PC-9 (cell line): ENCODE results near the gene PMAIP1. TPM values are rescaled to one million over a fixed set of nuclear protein-coding genes. Genes with fewer than 3 reads are reported as not detected.

Experiments
- Bru-seq: library from RNA; stranded (reverse); fragments of 400-500 nt; gene quantifications from one replicate; lab custom pipeline; 2021; lab: Mats Ljungman, UMichigan
- BruChase-seq, 2 experiments: library from RNA; stranded (reverse); fragments of 400-500 nt; gene quantifications; one replicate each; lab custom pipeline; 2021; lab: Mats Ljungman, UMichigan
- BruUV-seq: library from RNA; stranded (reverse); fragments of 400-500 nt; replicated peaks from 2 replicates; lab custom pipeline; 2021; lab: Mats Ljungman, UMichigan
- CTCF ChIA-PET: fragments of 300-600 bp; sonication (Branson Sonifier 250); formaldehyde crosslinking; loops from one replicate; lab custom pipeline; 2022; ENCODE audit warnings: antibody characterized with exemption; lab: Charles Lee
- POLR2A ChIA-PET: fragments of 300-600 bp; sonication (Branson Sonifier 250); formaldehyde crosslinking; loops from one replicate; lab custom pipeline; 2022; ENCODE audit warnings: antibody characterized with exemption; ENCODE audit not compliant: unreplicated experiment; lab: Charles Lee
- DNase-seq, 2 experiments: peaks; one replicate each; pipeline versions ENCODE4 v3.0.0 to v3.0.0-alpha.2; 2015 to 2022; ENCODE audit warnings: mixed read lengths in 1 of 2
- H2AFZ ChIP-seq: fragments of 200-600 bp; sonication (generic); 2 replicates; pipeline ENCODE4 v1.8.1; 2017; ENCODE audit warnings: antibody characterized with exemption
- H3F3A ChIP-seq: fragments of 200-600 bp; sonication (generic); 2 replicates; pipeline ENCODE4 v1.8.1; 2017; ENCODE audit warnings: antibody characterized with exemption, mild to moderate bottlenecking, low read depth; ENCODE audit not compliant: insufficient read depth
- H3K27ac ChIP-seq: fragments of 200-600 bp; sonication (generic); 2 replicates; pipeline ENCODE4 v1.6.1; 2016; ENCODE audit warnings: mixed run types
- H3K27me3 ChIP-seq: fragments of 200-600 bp; sonication (generic); 2 replicates; pipeline ENCODE4 v1.6.1; 2016; ENCODE audit warnings: low read depth, mixed run types; ENCODE audit not compliant: insufficient read depth
- H3K36me3 ChIP-seq: fragments of 200-600 bp; sonication (generic); 2 replicates; pipeline ENCODE4 v1.6.1; 2016; ENCODE audit warnings: low read depth, mixed run types
- H3K4me1 ChIP-seq: fragments of 200-600 bp; sonication (generic); replicated peaks from 2 replicates; pipeline ENCODE4 v1.6.1; 2016; ENCODE audit warnings: mixed run types; ENCODE audit not compliant: insufficient read depth
- H3K4me2 ChIP-seq: fragments of 200-600 bp; sonication (generic); 2 replicates; pipeline ENCODE4 v1.6.1; 2017; ENCODE audit warnings: mixed run types
- H3K4me3 ChIP-seq: fragments of 200-600 bp; sonication (generic); 2 replicates; pipeline ENCODE4 v1.6.1; 2016; ENCODE audit warnings: mixed run types
- H3K79me2 ChIP-seq: fragments of 200-600 bp; sonication (generic); 2 replicates; pipeline ENCODE4 v1.6.1; 2017; ENCODE audit warnings: low read depth, mixed run types
- H3K9me2 ChIP-seq: fragments of 200-600 bp; sonication (generic); 2 replicates; pipeline ENCODE4 v1.8.1; 2017; ENCODE audit warnings: mild to moderate bottlenecking; ENCODE audit not compliant: insufficient read depth
- H3K9me3 ChIP-seq: fragments of 200-600 bp; sonication (generic); 2 replicates; pipeline ENCODE4 v1.8.1; 2016; ENCODE audit warnings: low read depth; ENCODE audit not compliant: insufficient read depth
- H4K20me1 ChIP-seq: fragments of 200-600 bp; sonication (generic); 2 replicates; pipeline ENCODE4 v1.8.1; 2017; ENCODE audit not compliant: insufficient read depth
- CTCF ChIP-seq: fragments of 200-600 bp; sonication (generic); conservative IDR thresholded peaks from 2 replicates; pipeline ENCODE4 v1.6.1; 2017; ENCODE audit warnings: mixed run types, antibody characterized with exemption, mild to moderate bottlenecking, moderate library complexity
- EZH2 ChIP-seq: fragments of 200-600 bp; sonication (generic); IDR thresholded peaks from 2 replicates; pipeline ENCODE4 v1.8.0; 2017; ENCODE audit warnings: antibody characterized with exemption, low read depth
- intact Hi-C: fragments of 100-400 bp; cut with micrococcal nuclease; formaldehyde crosslinking; loops from one replicate; pipeline ENCODE4 v1.10.0; 2022; ENCODE audit not compliant: unreplicated experiment
- long read RNA-seq: library from polyadenylated mRNA; stranded (forward); transcript quantifications from one replicate; pipeline ENCODE4 v2.0.0, GENCODE V29; 2022
- total RNA-seq: library from RNA; stranded (reverse); gene quantifications from 2 replicates; pipeline ENCODE4 v1.2.3, GENCODE V29; 2021

Gene PMAIP1
- total RNA-seq (16.5 and 17.0 TPM in 2 replicates), Bru-seq, nascent RNA (percentile 98 among the genes with signal in this experiment), BruChase-seq, experiment 1, labeled RNA remaining after a 2-hour chase (percentile 98 among the genes with signal in this experiment), BruChase-seq, experiment 2, labeled RNA remaining after a 6-hour chase (percentile 96 among the genes with signal in this experiment)
- long read RNA-seq, transcript PMAIP1-202 (2 exons, 1,948 nt) = major isoform, 43 of 44 reads
- long read RNA-seq, partial matches to known transcripts = 0 of 44 reads
- long read RNA-seq, other reads (novel, unspliced or antisense) = 1 of 44 reads

GRCh38 chr18:59899298-59900221 lies at the start of gene PMAIP1:
Gene PMAIP1 (plus strand): TSS chr18:59899996. CDS start chr18:59900178, 182 bp downstream.
- ChIA-PET CTCF (interaction anchor here (0.7 kb wide), 1 partner anchor 61 kb away, joined by 4 read pairs; no protein-coding TSS in a partner anchor), POLR2A (interaction anchor here (0.5 to 0.7 kb wide), 6 partner anchors 15 to 89 kb away, joined by 3 to 8 read pairs (median 6); no protein-coding TSS in a partner anchor)
- no peak for TF ChIP-seq EZH2
- no peak for TF ChIP-seq CTCF
- Histone ChIP-seq H3K4me2 (peak within 1 kb of the TSS; percentile 89), H3K4me3 (peak within 1 kb of the TSS; percentile 90), H3K36me3 (peaks cover 29% of the 10 kb centered on the region), H3K79me2 (peaks cover 64% of the 10 kb centered on the region), H3K27ac (peak within 1 kb of the TSS; percentile 92), H3K9me2 (no peaks in the 10 kb centered on the region), H4K20me1 (peaks cover 16% of the 10 kb centered on the region), H3K27me3 (no peaks in the 10 kb centered on the region), H3K9me3 (no peaks in the 10 kb centered on the region), H3F3A (peaks cover 53% of the 10 kb centered on the region), H3K4me1 (peaks cover 43% of the 10 kb centered on the region), H2AFZ (peak within 1 kb of the TSS; percentile 77)
- intact Hi-C loops = loop anchor here (1.0 to 5.0 kb wide), 6 partner anchors 10 to 153 kb away; no protein-coding TSS in a partner anchor
- DNase-seq = peak; percentile 82 to 88
- no TSS peak for BruUV-seq

GRCh38 chr18:59851784-59852399 lies 47.9 kb upstream of the PMAIP1 start:
- CTCF ChIA-PET = no interaction called here
- Histone ChIP-seq H3K4me2 (no peak overlapping the region), H3K9me2 (no peaks in the 10 kb centered on the region), H3F3A (0 out of 2 replicates have a peak, but pooled peaks cover 6% of the 10 kb centered on the region), H3K9me3 (no peaks in the 10 kb centered on the region), H4K20me1 (no peaks in the 10 kb centered on the region), H3K27me3 (no peaks in the 10 kb centered on the region), H3K36me3 (no peaks in the 10 kb centered on the region), H3K4me1 (peaks cover 13% of the 10 kb centered on the region), H3K79me2 (no peaks in the 10 kb centered on the region), H3K27ac (no peak overlapping the region), H2AFZ (no peak overlapping the region), H3K4me3 (no peak overlapping the region)
- DNase-seq = no peak
- intact Hi-C loops = no loop called here
- no TSS peak for BruUV-seq
- TF ChIP-seq EZH2 (no peak), CTCF (no peak)
- POLR2A ChIA-PET = no interaction called here

- POLR2A ChIA-PET = no interaction called here
- BruUV-seq = no TSS peak
- H3K79me2 ChIP-seq = no peaks in the 10 kb centered on the region
- H3K27me3 ChIP-seq = no peaks in the 10 kb centered on the region
- no peak overlapping the region for H3K4me3 ChIP-seq
- H2AFZ ChIP-seq = no peak overlapping the region
- CTCF ChIA-PET = no interaction called here
- no peak for DNase-seq
- intact Hi-C loops = no loop called here
- no peak for TF ChIP-seq EZH2
- TF ChIP-seq CTCF = no peak
- H4K20me1 ChIP-seq = no peaks in the 10 kb centered on the region
- H3K9me2 ChIP-seq = no peaks in the 10 kb centered on the region
- no peaks in the 10 kb centered on the region for H3K9me3 ChIP-seq
- H3K36me3 ChIP-seq = no peaks in the 10 kb centered on the region
- H3K27ac ChIP-seq = no peak overlapping the region
- no peak overlapping the region for H3K4me2 ChIP-seq
- peaks cover 7% of the 10 kb centered on the region for H3K4me1 ChIP-seq
- 0 out of 2 replicates have a peak, but pooled peaks cover 6% of the 10 kb centered on the region for H3F3A ChIP-seq
Measured at GRCh38 chr18:59852548-59852947, 47.2 kb upstream of the PMAIP1 start.
